ENCODE data around the gene MYH1.

The MYH1 gene

GRCh38 chr17:10463402-10463801 is 54.9 kb downstream of the MYH1 start:
- no peak overlapping the region for H3K4me3 ChIP-seq (ENCODE audit: low read depth, low read length)
- in situ Hi-C loops (cut with HindIII; ENCODE audit: low sequenced_read_pairs): no loop called here
- TF ChIP-seq CTCF (IDR thresholded peaks at IDR 0.05; ENCODE audit: low read depth, low read length, missing control alignments): no peak
- DNase-seq (ENCODE audit: low read depth): no peak

GRCh38 chr17:10460062-10460461 is 58.3 kb downstream of the MYH1 start:
- in situ Hi-C loops (cut with HindIII; ENCODE audit: low sequenced_read_pairs): no loop called here
- DNase-seq (ENCODE audit: low read depth): no peak
- TF ChIP-seq CTCF (IDR thresholded peaks at IDR 0.05; ENCODE audit: low read depth, low read length, missing control alignments): no peak
- H3K4me3 ChIP-seq (ENCODE audit: low read depth, low read length): no peak overlapping the region

- no peak for DNase-seq (ENCODE audit: low read depth)
- TF ChIP-seq CTCF (IDR thresholded peaks at IDR 0.05; ENCODE audit: low read depth, low read length, missing control alignments): no peak
- no peak overlapping the region for H3K4me3 ChIP-seq (ENCODE audit: low read depth, low read length)
- in situ Hi-C loops (cut with HindIII; ENCODE audit: low sequenced_read_pairs): no loop called here
Observed at GRCh38 chr17:10458701-10459100, 59.6 kb downstream of the MYH1 start.

DNA sequence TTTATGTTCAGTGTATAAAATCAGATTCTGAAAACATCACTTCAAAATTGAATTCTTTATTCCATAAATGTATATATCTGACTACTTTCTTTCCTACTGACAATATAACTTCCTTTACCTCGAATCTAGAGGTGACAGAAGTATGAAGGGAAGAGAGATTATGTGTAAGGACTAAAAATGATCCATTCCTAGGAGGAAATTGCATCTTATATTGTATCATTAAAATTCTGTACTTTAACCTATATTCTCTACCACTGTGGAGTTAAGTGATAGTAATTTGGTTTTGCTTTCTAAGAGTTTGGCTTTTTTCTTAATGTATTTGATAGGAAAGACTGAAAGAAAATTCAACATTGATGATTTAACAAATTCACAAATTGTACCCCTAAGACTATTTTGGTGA is 60.4 kb downstream of the MYH1 start:
- TF ChIP-seq CTCF (IDR thresholded peaks at IDR 0.05; ENCODE audit: low read depth, low read length, missing control alignments): no peak
- no peak for DNase-seq (ENCODE audit: low read depth)
- no peak overlapping the region for H3K4me3 ChIP-seq (ENCODE audit: low read depth, low read length)
- in situ Hi-C loops (cut with HindIII; ENCODE audit: low sequenced_read_pairs): no loop called here

DNA sequence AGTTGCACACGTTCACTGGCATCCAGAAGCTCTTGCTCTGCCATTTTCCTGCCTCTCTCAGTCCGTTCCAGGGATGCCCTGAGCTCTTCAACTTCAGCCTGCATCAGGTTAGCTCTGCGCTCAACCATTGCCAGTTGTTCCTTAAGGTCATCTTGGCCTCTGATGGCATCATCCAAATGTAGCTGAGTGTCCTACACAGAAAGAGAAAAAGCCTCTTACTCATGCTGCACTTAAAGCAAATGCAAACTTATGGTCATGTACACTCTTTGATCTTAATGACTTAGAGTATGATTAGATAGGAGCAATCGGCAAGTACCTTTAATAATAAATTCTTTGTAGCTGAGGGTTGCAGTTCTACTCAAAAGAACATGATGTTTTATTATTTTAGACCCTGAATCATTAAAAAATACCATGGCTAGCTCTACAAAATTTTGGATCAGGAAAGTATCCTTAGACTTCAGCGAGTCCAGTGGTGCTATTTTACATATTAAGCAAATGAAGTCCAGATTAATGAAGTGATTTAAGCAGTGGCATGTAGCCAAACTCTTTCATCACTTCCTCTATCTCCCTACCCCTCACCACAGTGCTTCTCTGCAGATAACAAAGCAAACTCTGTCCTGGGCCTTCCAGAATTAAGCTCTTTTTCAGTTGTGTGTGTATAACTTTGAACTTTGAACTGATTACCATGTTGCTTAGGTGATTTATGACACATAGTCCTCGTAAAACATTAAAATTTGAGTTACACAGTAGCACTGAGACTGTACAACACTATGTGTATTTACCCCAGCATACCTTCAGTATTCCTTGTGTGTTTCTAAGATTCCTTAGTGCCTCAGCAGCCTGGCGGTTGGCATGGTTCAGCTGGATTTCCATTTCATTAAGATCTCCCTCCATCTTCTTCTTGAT is 71.1 kb downstream of the MYH1 start:
- no peak overlapping the region for H3K4me3 ChIP-seq (ENCODE audit: low read depth, low read length)
- in situ Hi-C loops (cut with HindIII; ENCODE audit: low sequenced_read_pairs): no loop called here
- no peak for DNase-seq (ENCODE audit: low read depth)
- no peak for TF ChIP-seq CTCF (IDR thresholded peaks at IDR 0.05; ENCODE audit: low read depth, low read length, missing control alignments)

Measured in astrocyte of the cerebellum (primary cell).